Panc1 (cell line): ENCODE measurements around the gene GGN. TPM values are rescaled to one million over a fixed set of nuclear protein-coding genes. Genes with fewer than 3 reads are reported as not detected.

ENCODE experiments used
- ATAC-seq: fragments of 200-7000 bp; cut with Tn5 transposase; 2 replicates; pipeline ENCODE4 v1.9.1; 2020; ENCODE audit warnings: mild to moderate bottlenecking, moderate library complexity
- BruUV-seq: library from RNA; stranded (reverse); fragments of 400-500 nt; replicated peaks from 2 replicates; lab custom pipeline; 2021; lab: Mats Ljungman, UMichigan
- CTCF ChIA-PET: fragments of 300-600 bp; sonication (Branson Sonifier 250); formaldehyde crosslinking; loops from one replicate; lab custom pipeline; 2022; ENCODE audit warnings: antibody characterized with exemption; lab: Charles Lee
- POLR2A ChIA-PET: fragments of 300-600 bp; sonication (Branson Sonifier 250); formaldehyde crosslinking; loops from one replicate; lab custom pipeline; 2022; ENCODE audit warnings: antibody characterized with exemption; lab: Charles Lee
- DNase-seq: peaks from one replicate; pipeline ENCODE4 v3.0.0-alpha.2; 2010; ENCODE audit warnings: low read depth, low spot score
- H3K27ac ChIP-seq: 2 replicates; pipeline ENCODE4 v1.5.1; 2011; ENCODE audit warnings: mild to moderate bottlenecking, low read length, inconsistent platforms
- H3K27me3 ChIP-seq: fragments of 200-500 bp; sonication (Bioruptor generic); 2 replicates; pipeline ENCODE4 v1.6.0; 2014; ENCODE audit warnings: low read length, inconsistent platforms; ENCODE audit not compliant: control insufficient read depth, insufficient read depth
- H3K36me3 ChIP-seq: fragments of 200-500 bp; sonication (Bioruptor generic); 2 replicates; pipeline ENCODE4 v1.5.1; 2014; ENCODE audit warnings: inconsistent platforms, mild to moderate bottlenecking, low read length, moderate library complexity; ENCODE audit not compliant: control insufficient read depth, insufficient read depth
- H3K4me1 ChIP-seq: 2 replicates; pipeline ENCODE4 v1.5.1; 2011; ENCODE audit warnings: inconsistent platforms, mild to moderate bottlenecking, low read length, moderate library complexity; ENCODE audit not compliant: control insufficient read depth, insufficient read depth
- H3K4me3 ChIP-seq, 2 experiments: 2 replicates each; pipeline ENCODE4 v1.5.1; 2011 to 2012; ENCODE audit warnings: low read depth in 2 of 2, low read length in 2 of 2, mild to moderate bottlenecking in 2 of 2, inconsistent platforms in 1 of 2, moderate library complexity in 1 of 2
- H3K9me3 ChIP-seq: fragments of 200-500 bp; sonication (Bioruptor generic); 2 replicates; pipeline ENCODE4 v1.5.1; 2014; ENCODE audit warnings: low read depth, mild to moderate bottlenecking, inconsistent platforms, low read length, moderate library complexity; ENCODE audit not compliant: control insufficient read depth, insufficient read depth
- POLR2AphosphoS5 ChIP-seq: IDR thresholded peaks from 2 replicates; pipeline ENCODE4 v1.6.1; 2012; ENCODE audit warnings: mild to moderate bottlenecking, low read depth, low read length, moderate library complexity
- SIN3A ChIP-seq: IDR thresholded peaks from 2 replicates; pipeline ENCODE4 v1.6.1; 2012; ENCODE audit warnings: low read depth, mild to moderate bottlenecking, low read length, moderate library complexity, borderline replicate concordance; ENCODE audit not compliant: insufficient read depth
- TCF7L2 ChIP-seq: IDR thresholded peaks from 2 replicates; pipeline ENCODE4 v1.6.1; 2011; ENCODE audit warnings: mild to moderate bottlenecking, low read depth, low read length, inconsistent platforms
- in situ Hi-C: cut with HindIII; loops from 2 replicates; pipeline ENCODE4 v1.10.0; 2016; ENCODE audit warnings: low sequenced_read_pairs, low pct_unique_long_range_greater_than_20kb
- intact Hi-C: fragments of 100-400 bp; cut with micrococcal nuclease; formaldehyde crosslinking; loops from one replicate; pipeline ENCODE4 v1.10.0; 2022; ENCODE audit not compliant: unreplicated experiment
- total RNA-seq: library from RNA; stranded (reverse); gene quantifications from one replicate; pipeline ENCODE4 v1.2.1, GENCODE V29; 2021; ENCODE audit not compliant: unreplicated experiment
- TF ChIP-seq, protein P1 (sequence below), 2 experiments: IDR thresholded peaks; 2 replicates each; pipeline ENCODE4 v1.6.1; 2011 to 2012; ENCODE audit warnings: low read depth in 2 of 2, control low read depth in 1 of 2, low read length in 1 of 2, mild to moderate bottlenecking in 1 of 2, moderate library complexity in 1 of 2; ENCODE audit not compliant: insufficient read depth in 1 of 2
- TF ChIP-seq, protein P2 (sequence below): fragments of 450-650 bp; IDR thresholded peaks from 2 replicates; pipeline ENCODE4 v1.5.1; 2017; ENCODE audit warnings: mild to moderate bottlenecking

Gene GGN
- total RNA-seq, 1 experiment from 2014 or later: 1.4 TPM

DNA sequence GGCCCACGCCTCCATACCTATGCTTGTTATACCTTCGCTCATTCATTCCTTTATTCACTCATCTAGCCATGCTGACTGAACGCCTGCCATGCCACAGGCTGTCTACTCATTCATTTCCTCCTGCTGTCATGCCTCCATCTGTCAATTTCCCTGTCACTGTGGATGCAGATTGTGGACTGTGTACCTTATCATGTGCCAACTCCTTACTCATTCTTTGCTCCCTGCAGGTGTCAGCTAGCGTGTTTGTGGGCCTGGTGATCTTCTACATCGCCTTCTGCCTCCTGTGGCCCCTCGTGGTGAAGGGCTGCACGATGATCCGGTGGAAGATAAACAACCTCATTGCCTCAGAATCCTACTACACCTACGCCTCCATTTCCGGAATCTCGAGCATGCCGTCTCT, 17.5 kb downstream of the GGN start:
- no TSS peak for BruUV-seq
- Histone ChIP-seq H3K9me3 (no peaks in the 10 kb centered on the region), H3K27ac (no peak overlapping the region), H3K4me1 (peaks cover 3% of the 10 kb centered on the region), H3K4me3 (no peak overlapping the region), H3K36me3 (no peaks in the 10 kb centered on the region; the same call in 1 of the 2 replicates), H3K27me3 (no peaks in the 10 kb centered on the region)
- ATAC-seq (no peak), DNase-seq (no peak)
- intact Hi-C loops: no loop called here
- in situ Hi-C loops: no loop called here
- TF ChIP-seq TCF7L2: no peak
- no peak for TF ChIP-seq POLR2AphosphoS5
- no peak for TF ChIP-seq SIN3A
- TF ChIP-seq, protein P1, sequence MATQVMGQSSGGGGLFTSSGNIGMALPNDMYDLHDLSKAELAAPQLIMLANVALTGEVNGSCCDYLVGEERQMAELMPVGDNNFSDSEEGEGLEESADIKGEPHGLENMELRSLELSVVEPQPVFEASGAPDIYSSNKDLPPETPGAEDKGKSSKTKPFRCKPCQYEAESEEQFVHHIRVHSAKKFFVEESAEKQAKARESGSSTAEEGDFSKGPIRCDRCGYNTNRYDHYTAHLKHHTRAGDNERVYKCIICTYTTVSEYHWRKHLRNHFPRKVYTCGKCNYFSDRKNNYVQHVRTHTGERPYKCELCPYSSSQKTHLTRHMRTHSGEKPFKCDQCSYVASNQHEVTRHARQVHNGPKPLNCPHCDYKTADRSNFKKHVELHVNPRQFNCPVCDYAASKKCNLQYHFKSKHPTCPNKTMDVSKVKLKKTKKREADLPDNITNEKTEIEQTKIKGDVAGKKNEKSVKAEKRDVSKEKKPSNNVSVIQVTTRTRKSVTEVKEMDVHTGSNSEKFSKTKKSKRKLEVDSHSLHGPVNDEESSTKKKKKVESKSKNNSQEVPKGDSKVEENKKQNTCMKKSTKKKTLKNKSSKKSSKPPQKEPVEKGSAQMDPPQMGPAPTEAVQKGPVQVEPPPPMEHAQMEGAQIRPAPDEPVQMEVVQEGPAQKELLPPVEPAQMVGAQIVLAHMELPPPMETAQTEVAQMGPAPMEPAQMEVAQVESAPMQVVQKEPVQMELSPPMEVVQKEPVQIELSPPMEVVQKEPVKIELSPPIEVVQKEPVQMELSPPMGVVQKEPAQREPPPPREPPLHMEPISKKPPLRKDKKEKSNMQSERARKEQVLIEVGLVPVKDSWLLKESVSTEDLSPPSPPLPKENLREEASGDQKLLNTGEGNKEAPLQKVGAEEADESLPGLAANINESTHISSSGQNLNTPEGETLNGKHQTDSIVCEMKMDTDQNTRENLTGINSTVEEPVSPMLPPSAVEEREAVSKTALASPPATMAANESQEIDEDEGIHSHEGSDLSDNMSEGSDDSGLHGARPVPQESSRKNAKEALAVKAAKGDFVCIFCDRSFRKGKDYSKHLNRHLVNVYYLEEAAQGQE (IDR thresholded peaks at IDR 0.05; ENCODE audit: insufficient read depth in 1 of 2, low read depth in 2 of 2, low read length in 1 of 2): no peak
- CTCF ChIA-PET: no interaction called here
- POLR2A ChIA-PET: no interaction called here

DNA sequence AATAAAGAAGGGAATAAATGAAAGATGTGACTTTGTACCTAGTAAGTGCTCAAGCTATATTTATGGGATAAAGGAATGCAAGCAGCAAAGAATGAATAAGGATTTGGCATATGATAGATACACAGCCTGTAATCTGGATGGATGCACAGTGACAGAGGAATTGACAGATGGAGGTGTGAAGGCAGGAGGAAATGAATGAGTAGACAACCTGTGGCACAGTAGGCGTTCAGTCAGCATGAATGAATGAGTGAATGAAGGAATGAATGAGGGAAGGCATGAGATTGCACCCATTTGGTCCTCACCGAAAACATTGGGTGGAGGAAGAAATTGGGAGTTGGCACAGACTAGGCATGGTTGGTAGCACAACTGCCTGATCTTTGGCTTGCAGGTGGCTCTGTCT, 18.2 kb downstream of the GGN start:
- Histone ChIP-seq H3K9me3 (no peaks in the 10 kb centered on the region), H3K36me3 (no peaks in the 10 kb centered on the region), H3K27ac (no peak overlapping the region), H3K27me3 (no peaks in the 10 kb centered on the region), H3K4me3 (no peak overlapping the region), H3K4me1 (peaks cover 3% of the 10 kb centered on the region)
- in situ Hi-C loops: no loop called here
- no TSS peak for BruUV-seq
- TF ChIP-seq TCF7L2 (no peak), POLR2AphosphoS5 (no peak), SIN3A (no peak)
- TF ChIP-seq, protein P2, sequence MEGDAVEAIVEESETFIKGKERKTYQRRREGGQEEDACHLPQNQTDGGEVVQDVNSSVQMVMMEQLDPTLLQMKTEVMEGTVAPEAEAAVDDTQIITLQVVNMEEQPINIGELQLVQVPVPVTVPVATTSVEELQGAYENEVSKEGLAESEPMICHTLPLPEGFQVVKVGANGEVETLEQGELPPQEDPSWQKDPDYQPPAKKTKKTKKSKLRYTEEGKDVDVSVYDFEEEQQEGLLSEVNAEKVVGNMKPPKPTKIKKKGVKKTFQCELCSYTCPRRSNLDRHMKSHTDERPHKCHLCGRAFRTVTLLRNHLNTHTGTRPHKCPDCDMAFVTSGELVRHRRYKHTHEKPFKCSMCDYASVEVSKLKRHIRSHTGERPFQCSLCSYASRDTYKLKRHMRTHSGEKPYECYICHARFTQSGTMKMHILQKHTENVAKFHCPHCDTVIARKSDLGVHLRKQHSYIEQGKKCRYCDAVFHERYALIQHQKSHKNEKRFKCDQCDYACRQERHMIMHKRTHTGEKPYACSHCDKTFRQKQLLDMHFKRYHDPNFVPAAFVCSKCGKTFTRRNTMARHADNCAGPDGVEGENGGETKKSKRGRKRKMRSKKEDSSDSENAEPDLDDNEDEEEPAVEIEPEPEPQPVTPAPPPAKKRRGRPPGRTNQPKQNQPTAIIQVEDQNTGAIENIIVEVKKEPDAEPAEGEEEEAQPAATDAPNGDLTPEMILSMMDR: no peak
- TF ChIP-seq, protein P1 (IDR thresholded peaks at IDR 0.05; ENCODE audit: insufficient read depth in 1 of 2, low read depth in 2 of 2, low read length in 1 of 2): no peak
- intact Hi-C loops: no loop called here
- ChIA-PET POLR2A (no interaction called here), CTCF (no interaction called here)
- ATAC-seq (no peak), DNase-seq (no peak)
